GM21423 (cell line): ENCODE results near the gene MPPED1.

ENCODE experiments used
- ATAC-seq: cut with Tn5 transposase; IDR thresholded peaks from one replicate; pipeline ENCODE4 v1.9.1; 2021; ENCODE audit warnings: mild to moderate bottlenecking, moderate library complexity; ENCODE audit not compliant: unreplicated experiment

The MPPED1 gene

GRCh38 chr22:43514476-43515157 is 102.8 kb downstream of the MPPED1 start:
- ATAC-seq = no peak

GRCh38 chr22:43515411-43515810 is 103.6 kb downstream of the MPPED1 start:
- no peak for ATAC-seq

GRCh38 chr22:43515902-43516301 is 104.1 kb downstream of the MPPED1 start:
- ATAC-seq = no peak

DNA sequence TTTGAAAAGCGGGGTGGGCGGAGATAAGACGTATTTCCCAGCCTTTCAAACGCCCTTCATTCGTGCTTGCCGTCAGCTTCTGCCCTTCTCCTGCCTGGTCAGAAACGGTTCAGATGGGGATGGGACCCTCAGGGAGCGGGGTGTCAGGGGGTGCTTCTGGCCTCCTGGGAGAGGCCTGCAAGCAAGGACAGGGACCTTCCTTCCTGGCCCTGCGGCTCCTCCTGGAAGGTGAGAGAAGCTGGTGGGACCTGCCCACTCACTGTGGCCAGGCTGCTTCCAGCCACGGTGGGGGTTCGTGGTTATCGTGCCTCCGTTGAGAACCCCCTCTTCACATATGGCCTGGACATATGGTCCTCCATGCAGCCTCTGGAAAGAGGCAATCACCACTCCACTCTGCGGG is 104.6 kb downstream of the MPPED1 start:
- ATAC-seq = no peak

- ATAC-seq = no peak
Measured at GRCh38 chr22:43516996-43517635, 105.3 kb downstream of the MPPED1 start.

- ATAC-seq = no peak
Measured at GRCh38 chr22:43520632-43521039, 108.8 kb downstream of the MPPED1 start.

- no peak for ATAC-seq
Measured at GRCh38 chr22:43521716-43522115, 109.9 kb downstream of the MPPED1 start.

GRCh38 chr22:43526117-43526655 is 114.4 kb downstream of the MPPED1 start:
- ATAC-seq = no peak

GRCh38 chr22:43526946-43527345 is 115.1 kb downstream of the MPPED1 start:
- ATAC-seq = no peak

DNA sequence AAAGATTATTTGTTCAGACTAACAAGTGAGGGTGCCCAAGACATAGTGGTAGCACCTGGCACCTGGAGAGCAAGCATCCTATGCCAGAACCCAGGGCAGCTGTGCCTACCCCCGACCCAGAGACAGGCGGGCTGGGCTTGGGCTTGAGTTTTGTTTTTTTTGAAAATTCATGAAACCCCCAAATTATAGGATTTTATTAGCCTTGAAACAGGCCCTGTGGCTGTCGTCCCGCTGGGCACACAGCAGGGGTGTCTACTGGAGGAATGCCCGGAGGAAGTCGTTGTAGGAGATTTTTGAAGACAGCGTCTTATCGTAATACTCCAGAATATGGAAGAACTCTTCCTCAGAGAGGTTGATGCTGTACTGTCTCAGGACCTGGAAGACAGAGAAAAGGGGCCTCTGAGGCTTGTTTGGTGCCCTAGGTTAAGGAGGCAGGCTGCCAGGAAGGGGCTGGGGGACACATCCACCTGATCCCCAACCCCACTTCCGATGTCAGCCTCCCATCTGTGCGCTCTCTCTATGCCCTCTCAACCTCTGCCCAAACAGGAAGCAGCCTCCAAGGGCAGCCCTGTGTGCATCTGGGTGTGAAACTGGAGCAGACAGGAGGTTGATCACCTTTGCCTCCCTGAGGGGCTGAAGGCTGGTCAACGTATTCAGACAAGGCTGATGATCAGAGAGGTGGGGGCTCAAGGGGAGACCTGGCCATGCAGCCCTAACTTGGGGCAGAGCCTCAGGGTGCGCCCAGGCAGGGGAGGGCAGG is 117.0 kb downstream of the MPPED1 start:
- ATAC-seq = no peak

DNA sequence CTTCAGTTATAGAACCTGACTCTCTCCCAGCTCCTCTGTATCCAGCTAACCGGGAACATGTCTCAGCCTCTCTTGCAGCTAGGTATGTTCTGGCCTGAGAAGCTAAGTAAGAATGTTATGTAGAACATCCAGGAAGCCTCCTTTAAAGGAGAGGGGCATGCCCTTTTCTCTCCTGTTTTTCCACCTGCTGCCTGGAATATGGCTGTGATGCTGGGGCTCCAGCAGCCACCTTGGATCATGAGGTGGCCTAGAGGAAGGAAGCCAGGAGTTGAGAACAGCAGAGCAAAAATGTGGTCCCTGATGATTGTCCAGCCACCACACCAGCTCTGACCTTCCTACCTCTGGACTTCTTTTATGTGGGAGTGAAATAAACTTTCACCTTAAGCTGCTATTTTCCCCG is 117.6 kb downstream of the MPPED1 start:
- no peak for ATAC-seq

DNA sequence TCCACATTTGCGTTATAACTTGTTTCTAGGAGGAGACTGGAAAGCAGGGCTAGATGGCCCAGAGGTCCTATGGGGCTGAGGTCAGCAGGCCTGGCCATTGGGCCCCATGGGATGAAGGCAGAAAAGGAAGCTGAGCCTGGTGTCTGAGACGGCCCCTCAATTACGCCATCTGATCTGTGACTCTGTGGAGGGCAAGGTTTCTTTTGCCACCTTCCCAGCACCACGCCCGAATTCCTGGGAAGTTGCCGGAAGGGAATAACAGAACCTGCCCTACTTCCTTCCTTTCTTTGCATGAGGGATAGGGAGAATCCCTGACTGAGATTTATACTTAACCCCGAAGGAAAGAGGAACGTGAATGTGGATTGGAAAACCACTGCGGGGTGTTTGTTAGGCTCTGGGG is 118.1 kb downstream of the MPPED1 start:
- ATAC-seq = no peak

DNA sequence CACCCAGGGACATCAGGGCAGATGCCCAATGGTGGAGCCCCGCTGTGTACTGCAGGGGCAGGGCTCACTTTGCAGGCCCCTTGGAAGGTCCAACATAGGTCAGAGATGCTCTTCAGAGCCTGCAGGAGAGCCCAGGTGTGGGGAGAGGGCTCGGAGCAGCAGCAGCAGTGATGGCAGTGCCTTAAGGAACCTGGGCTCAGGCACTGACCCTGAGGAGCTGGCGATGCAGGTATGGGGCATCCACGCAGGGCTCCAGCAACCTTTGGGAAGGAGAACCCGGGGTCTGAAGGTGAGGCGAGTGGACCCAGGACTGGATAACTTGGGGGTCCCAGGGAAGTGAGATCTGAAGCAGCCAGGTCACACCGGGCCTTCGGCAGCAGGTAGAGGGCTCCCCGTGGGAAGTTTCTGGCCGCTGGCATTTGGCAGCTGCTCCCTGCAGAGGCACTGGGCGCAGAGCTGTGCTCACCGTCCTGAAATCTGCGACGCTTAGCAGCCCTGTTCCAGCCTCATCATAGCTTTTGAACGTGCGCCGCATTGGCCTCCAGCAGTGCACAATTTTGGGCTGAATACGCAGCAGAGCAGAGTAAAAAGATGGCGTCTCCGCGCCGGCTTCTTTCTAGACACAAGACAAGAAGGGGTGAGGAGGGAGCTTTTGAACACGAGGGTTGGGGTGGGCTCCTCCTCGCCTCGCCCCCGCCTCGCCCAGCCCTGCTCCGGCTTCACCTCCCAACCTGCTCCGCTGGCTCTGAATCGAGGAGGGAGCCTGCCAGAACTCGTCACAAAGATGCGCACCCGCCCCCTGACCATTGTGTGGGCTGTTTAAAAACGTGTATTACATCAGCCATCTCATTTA is 118.8 kb downstream of the MPPED1 start:
- no peak for ATAC-seq

- no peak for ATAC-seq
Measured at GRCh38 chr22:43531651-43532050, 119.8 kb downstream of the MPPED1 start.

DNA sequence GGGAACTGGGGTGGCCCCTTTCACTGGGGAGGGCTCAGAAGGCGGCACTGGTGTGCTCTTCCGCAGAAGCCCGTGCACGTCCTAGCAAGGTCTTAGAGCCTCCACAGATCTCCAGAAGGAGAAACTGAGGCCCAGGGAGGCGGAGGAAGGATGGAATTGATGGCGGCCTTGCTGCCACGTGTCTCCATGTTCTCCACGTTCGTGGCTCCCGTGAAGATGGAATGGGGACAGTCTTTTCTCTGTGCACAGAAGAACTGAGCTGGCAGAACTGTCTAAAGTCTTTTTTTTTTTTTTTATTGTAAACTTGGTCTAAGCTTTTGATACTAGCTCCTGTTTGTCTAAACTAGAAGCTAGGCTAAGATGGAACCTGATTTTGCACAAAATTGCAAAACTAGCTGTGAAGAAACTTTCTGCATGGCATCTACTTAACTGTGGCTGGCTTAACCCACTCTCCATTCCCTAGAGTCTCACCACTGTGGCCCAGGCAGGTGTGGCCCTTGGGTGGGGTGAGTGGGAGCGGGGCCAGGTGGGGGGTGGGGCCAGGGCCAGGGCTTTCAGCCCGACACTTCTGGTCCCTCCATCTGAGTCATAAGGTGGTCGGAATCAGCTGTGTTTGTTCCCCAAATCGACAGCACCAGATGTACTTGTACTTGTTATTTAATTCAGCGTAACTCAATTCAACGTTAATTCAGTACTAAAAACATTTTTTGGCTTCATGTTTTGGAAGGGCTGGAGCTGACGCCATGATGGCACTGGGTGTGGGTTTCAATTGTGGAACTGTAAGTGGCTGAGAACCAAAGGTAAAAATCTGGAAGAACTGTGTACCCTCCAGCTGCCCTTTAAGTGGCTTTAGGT is 120.7 kb downstream of the MPPED1 start:
- no peak for ATAC-seq

- no peak for ATAC-seq
Measured at GRCh38 chr22:43533156-43533530, 121.3 kb downstream of the MPPED1 start.

DNA sequence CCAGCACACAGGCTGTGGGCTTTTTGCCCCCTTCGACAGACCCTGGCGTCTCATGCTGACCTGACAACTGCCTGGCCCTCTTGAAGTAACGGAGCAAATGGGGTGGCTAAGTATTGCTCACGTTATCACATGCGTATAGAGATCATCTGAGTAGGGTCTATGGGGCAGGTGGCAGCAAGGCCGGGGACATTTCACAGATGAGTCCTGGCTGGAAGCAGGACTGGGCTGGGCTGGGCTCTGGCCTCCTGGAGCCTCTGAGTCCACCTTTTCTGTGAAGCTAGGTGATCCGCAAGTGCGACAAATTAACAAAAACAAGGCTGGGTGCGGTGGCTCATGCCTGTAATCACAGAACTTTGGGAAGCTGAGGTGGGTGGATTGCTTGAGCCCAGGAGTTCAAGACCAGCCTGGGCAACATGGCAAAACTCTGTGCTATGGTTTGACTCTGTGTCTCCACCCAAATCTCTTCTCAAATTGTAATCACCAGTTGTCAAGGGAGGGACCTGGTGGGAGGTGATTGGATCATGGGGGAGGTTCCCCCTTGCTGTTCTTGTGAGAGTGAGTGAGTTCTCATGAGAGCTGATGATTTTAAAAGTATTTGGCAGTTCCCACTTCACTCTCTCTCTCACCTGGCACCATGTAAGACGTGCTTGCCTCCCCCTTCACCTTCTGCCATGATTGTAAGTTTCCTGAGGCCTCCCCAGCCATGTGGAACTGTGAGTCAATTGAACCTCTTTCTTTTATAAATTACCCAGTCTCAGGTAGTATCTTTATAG is 122.0 kb downstream of the MPPED1 start:
- no peak for ATAC-seq

- no peak for ATAC-seq
Measured at GRCh38 chr22:43534916-43535315, 123.1 kb downstream of the MPPED1 start.

GRCh38 chr22:43535336-43535735 is 123.5 kb downstream of the MPPED1 start:
- no peak for ATAC-seq
